ENCODE measurements around the gene CTSZ.

DNA sequence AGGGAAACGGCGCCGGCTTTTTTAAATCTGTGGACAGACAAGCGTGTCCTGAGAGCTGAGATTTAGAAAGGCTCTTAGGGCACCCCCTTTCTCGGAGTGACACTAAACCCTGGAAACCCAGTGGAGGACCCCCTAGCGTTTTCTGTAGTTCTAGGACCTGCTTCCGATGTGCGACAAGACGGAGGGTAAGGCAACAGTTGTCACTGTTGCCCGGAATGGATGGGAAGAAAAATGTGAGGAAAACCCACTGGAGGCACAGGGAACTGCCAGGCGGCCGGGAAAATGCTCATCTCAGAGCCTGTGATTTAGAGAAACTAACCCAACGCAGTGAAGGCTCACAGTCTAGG is 25.6 kb upstream of the CTSZ start:
- TF ChIP-seq POLR2A (IDR thresholded peaks at IDR 0.05; ENCODE audit: low read depth, low read length) (no peak), PAX5 (IDR thresholded peaks at IDR 0.05; ENCODE audit: insufficient read depth, low read length, severe bottlenecking) (no peak)
